Keratinocyte (primary cell): ENCODE measurements around the gene GDF2. TPM values are rescaled to one million over a fixed set of nuclear protein-coding genes. Genes with fewer than 3 reads are reported as not detected.

Experiments
- DNase-seq: peaks from one replicate; pipeline ENCODE4 v3.0.0-alpha.2; 2011; ENCODE audit warnings: low read depth, missing footprints, low spot score
- FAIRE-seq: peaks from 2 replicates; lab custom pipeline; 2011; peaks lifted over from hg19 to GRCh38; lab: Jason Lieb, UNC
- H2AFZ ChIP-seq: 2 replicates; pipeline ENCODE4 v1.6.0; 2012; ENCODE audit warnings: low read length, control low read depth, inconsistent platforms; ENCODE audit not compliant: control insufficient read depth
- H3K27ac ChIP-seq: 2 replicates; pipeline ENCODE4 v1.5.1; 2011; ENCODE audit warnings: low read length; ENCODE audit not compliant: control insufficient read depth, insufficient read depth
- H3K27me3 ChIP-seq: 3 replicates; pipeline ENCODE4 v1.6.0; 2011; ENCODE audit warnings: low read length; ENCODE audit not compliant: control insufficient read depth, insufficient read depth; ENCODE audit errors: extremely low read depth
- H3K36me3 ChIP-seq, 2 experiments: 2 replicates in 1 of 2; 3 replicates in 1 of 2; pipeline ENCODE4 v1.5.1; 2011; ENCODE audit warnings: low read length in 2 of 2, mild to moderate bottlenecking in 1 of 2; ENCODE audit not compliant: control insufficient read depth in 2 of 2, insufficient read depth in 2 of 2; ENCODE audit errors: extremely low read depth in 1 of 2
- H3K4me1 ChIP-seq: 3 replicates; pipeline ENCODE4 v1.5.1; 2011; ENCODE audit warnings: low read length; ENCODE audit not compliant: control insufficient read depth, insufficient read depth; ENCODE audit errors: extremely low read depth
- H3K4me2 ChIP-seq: 3 replicates; pipeline ENCODE4 v1.6.0; 2011; ENCODE audit warnings: low read depth, low read length; ENCODE audit not compliant: control insufficient read depth, insufficient read depth; ENCODE audit errors: extremely low read depth
- H3K4me3 ChIP-seq, 3 experiments: fragments of 200-600 bp in 1 of 3; sonication (generic) in 1 of 3; 2 replicates in 2 of 3; 3 replicates in 1 of 3; pipeline ENCODE4 v1.5.1; 2011 to 2016; ENCODE audit warnings: low read length in 3 of 3, mild to moderate bottlenecking in 3 of 3, control low read depth in 2 of 3, inconsistent platforms in 1 of 3, low read depth in 1 of 3, mixed read lengths in 1 of 3, mixed run types in 1 of 3, moderate library complexity in 1 of 3; ENCODE audit not compliant: control insufficient read depth in 2 of 3, insufficient read depth in 2 of 3; ENCODE audit errors: extremely low read depth in 1 of 3
- H3K79me2 ChIP-seq: 2 replicates; pipeline ENCODE4 v1.6.0; 2012; ENCODE audit warnings: low read length; ENCODE audit not compliant: control insufficient read depth, insufficient read depth
- H3K9ac ChIP-seq: 3 replicates; pipeline ENCODE4 v1.6.0; 2011; ENCODE audit warnings: low read length; ENCODE audit not compliant: control insufficient read depth, insufficient read depth; ENCODE audit errors: extremely low read depth
- H3K9me1 ChIP-seq: 3 replicates; pipeline ENCODE4 v1.6.0; 2011; ENCODE audit warnings: low read length; ENCODE audit not compliant: control insufficient read depth, insufficient read depth; ENCODE audit errors: extremely low read depth
- H3K9me3 ChIP-seq: 2 replicates; pipeline ENCODE4 v1.5.1; 2012; ENCODE audit warnings: low read depth, low read length; ENCODE audit not compliant: control insufficient read depth
- H4K20me1 ChIP-seq: 3 replicates; pipeline ENCODE4 v1.6.0; 2011; ENCODE audit warnings: low read length; ENCODE audit not compliant: control insufficient read depth, insufficient read depth; ENCODE audit errors: extremely low read depth
- CTCF ChIP-seq, 3 experiments: IDR thresholded peaks in 1 of 3; conservative IDR thresholded peaks in 1 of 3; optimal IDR thresholded peaks in 1 of 3; 2 replicates in 2 of 3; 3 replicates in 1 of 3; pipeline versions ENCODE3 to v1.5.1; 2011; ENCODE audit warnings: low read length in 3 of 3, mild to moderate bottlenecking in 3 of 3, moderate library complexity in 2 of 3, control low read depth in 1 of 3, inconsistent platforms in 1 of 3; ENCODE audit not compliant: insufficient read depth in 2 of 3; ENCODE audit errors: extremely low read depth in 1 of 3
- EZH2 ChIP-seq: IDR thresholded peaks from one replicate; pipeline ENCODE4 v1.6.1; 2012; ENCODE audit warnings: inconsistent platforms, mild to moderate bottlenecking, low read length, moderate library complexity
- dilution Hi-C: fragments of 300-500 bp; cut with MboI; formaldehyde crosslinking; loops from one replicate; pipeline ENCODE4 v1.7.0; 2020; ENCODE audit warnings: low sequenced_read_pairs; ENCODE audit not compliant: extremely low pct_ligation_motif_present
- polyA plus RNA-seq, 5 experiments: library from polyadenylated mRNA; depleted of rRNA in 3 of 5; stranded (reverse) in 3 of 5; stranded (forward) in 1 of 5; unstranded in 1 of 5; fragments of >200 nt; gene quantifications; 1 replicate in 1 of 5; 2 replicates in 3 of 5; 3 replicates in 1 of 5; pipeline versions ENCODE4 v1.2.1 to v1.2.3, GENCODE V29; 2011 to 2012; ENCODE audit warnings: missing spikeins in 2 of 5, low read depth in 1 of 5, low replicate concordance in 1 of 5

GDF2 gene
- polyA plus RNA-seq, 1 donor (not counting 4 experiments of a cell fraction or from before 2014, with no cell fraction given) = not detected

- dilution Hi-C loops = no loop called here
- Histone ChIP-seq H2AFZ (no peak overlapping the region), H3K79me2 (no peaks in the 10 kb centered on the region), H3K4me3 (no peak overlapping the region), H3K9ac (no peak overlapping the region), H3K27me3 (peaks cover 15% of the 10 kb centered on the region), H3K4me2 (no peak overlapping the region), H4K20me1 (no peaks in the 10 kb centered on the region), H3K9me1 (no peaks in the 10 kb centered on the region), H3K27ac (no peak overlapping the region), H3K9me3 (no peaks in the 10 kb centered on the region), H3K36me3 (no peaks in the 10 kb centered on the region), H3K4me1 (no peaks in the 10 kb centered on the region)
- no peak for FAIRE-seq
- no peak for DNase-seq
- no peak for TF ChIP-seq EZH2
These were observed 7.6 kb downstream of the GDF2 start for GRCh38 chr10:47329855-47330254.

GRCh38 chr10:47330366-47330765 is 8.1 kb downstream of the GDF2 start:
- H3K4me1 ChIP-seq = no peaks in the 10 kb centered on the region
- H3K9me3 ChIP-seq = no peaks in the 10 kb centered on the region
- no peak overlapping the region for H3K27ac ChIP-seq
- H3K27me3 ChIP-seq = peaks cover 10% of the 10 kb centered on the region
- TF ChIP-seq CTCF (optimal IDR thresholded peaks at IDR 0.05 in 1 of 3, IDR thresholded peaks at IDR 0.05 in 1 of 3, conservative IDR thresholded peaks at IDR 0.05 in 1 of 3; ENCODE audit: extremely low read depth in 1 of 3, insufficient read depth in 2 of 3, low read length in 3 of 3) (no peak), EZH2 (no peak)
- H4K20me1 ChIP-seq = no peaks in the 10 kb centered on the region
- H3K9ac ChIP-seq = no peak overlapping the region
- H3K79me2 ChIP-seq = no peaks in the 10 kb centered on the region
- H3K36me3 ChIP-seq = no peaks in the 10 kb centered on the region
- FAIRE-seq = no peak
- H3K4me3 ChIP-seq = no peak overlapping the region
- no peak overlapping the region for H3K4me2 ChIP-seq
- dilution Hi-C loops = no loop called here
- DNase-seq = no peak
- no peaks in the 10 kb centered on the region for H3K9me1 ChIP-seq
- H2AFZ ChIP-seq = no peak overlapping the region

- no peaks in the 10 kb centered on the region for H3K9me3 ChIP-seq
- no peak overlapping the region for H3K27ac ChIP-seq
- H3K27me3 ChIP-seq = peaks cover 14% of the 10 kb centered on the region
- H3K4me3 ChIP-seq = no peak overlapping the region
- H2AFZ ChIP-seq = no peak overlapping the region
- H3K4me1 ChIP-seq = no peaks in the 10 kb centered on the region
- no peak overlapping the region for H3K9ac ChIP-seq
- dilution Hi-C loops = no loop called here
- FAIRE-seq = no peak
- TF ChIP-seq EZH2 (no peak), CTCF (optimal IDR thresholded peaks at IDR 0.05 in 1 of 3, IDR thresholded peaks at IDR 0.05 in 1 of 3, conservative IDR thresholded peaks at IDR 0.05 in 1 of 3; ENCODE audit: extremely low read depth in 1 of 3, insufficient read depth in 2 of 3, low read length in 3 of 3) (no peak)
- no peaks in the 10 kb centered on the region for H4K20me1 ChIP-seq
- H3K36me3 ChIP-seq = no peaks in the 10 kb centered on the region
- no peak for DNase-seq
- H3K9me1 ChIP-seq = no peaks in the 10 kb centered on the region
- no peaks in the 10 kb centered on the region for H3K79me2 ChIP-seq
- H3K4me2 ChIP-seq = no peak overlapping the region
These were observed 8.6 kb downstream of the GDF2 start for GRCh38 chr10:47330804-47331203.
